ENCODE results near the gene TMEM258.

DNA sequence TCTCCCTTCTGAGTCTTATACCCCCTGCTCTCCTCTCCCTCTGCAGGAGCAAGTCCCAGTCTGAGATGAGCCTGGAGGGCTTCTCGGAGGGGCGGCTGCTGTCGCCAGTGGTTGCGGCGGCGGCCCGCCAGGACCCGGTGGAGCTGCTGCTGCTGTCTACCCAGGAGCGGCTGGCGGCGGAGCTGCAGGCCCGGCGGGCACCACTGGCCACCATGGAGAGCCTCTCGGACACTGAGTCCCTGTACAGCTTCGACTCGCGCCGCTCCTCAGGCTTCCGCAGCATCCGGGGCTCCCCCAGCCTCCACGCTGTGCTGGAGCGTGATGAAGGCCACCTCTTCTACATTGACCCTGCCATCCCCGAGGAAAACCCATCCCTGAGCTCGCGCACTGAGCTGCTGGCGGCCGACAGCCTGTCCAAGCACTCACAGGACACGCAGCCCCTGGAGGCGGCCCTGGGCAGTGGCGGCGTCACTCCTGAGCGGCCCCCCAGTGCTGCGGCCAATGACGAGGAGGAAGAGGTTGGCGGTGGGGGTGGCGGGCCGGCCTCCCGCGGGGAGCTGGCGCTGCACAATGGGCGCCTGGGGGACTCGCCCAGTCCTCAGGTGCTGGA is 48.8 kb downstream of the TMEM258 start:
- TF ChIP-seq, protein P1, sequence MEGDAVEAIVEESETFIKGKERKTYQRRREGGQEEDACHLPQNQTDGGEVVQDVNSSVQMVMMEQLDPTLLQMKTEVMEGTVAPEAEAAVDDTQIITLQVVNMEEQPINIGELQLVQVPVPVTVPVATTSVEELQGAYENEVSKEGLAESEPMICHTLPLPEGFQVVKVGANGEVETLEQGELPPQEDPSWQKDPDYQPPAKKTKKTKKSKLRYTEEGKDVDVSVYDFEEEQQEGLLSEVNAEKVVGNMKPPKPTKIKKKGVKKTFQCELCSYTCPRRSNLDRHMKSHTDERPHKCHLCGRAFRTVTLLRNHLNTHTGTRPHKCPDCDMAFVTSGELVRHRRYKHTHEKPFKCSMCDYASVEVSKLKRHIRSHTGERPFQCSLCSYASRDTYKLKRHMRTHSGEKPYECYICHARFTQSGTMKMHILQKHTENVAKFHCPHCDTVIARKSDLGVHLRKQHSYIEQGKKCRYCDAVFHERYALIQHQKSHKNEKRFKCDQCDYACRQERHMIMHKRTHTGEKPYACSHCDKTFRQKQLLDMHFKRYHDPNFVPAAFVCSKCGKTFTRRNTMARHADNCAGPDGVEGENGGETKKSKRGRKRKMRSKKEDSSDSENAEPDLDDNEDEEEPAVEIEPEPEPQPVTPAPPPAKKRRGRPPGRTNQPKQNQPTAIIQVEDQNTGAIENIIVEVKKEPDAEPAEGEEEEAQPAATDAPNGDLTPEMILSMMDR (IDR thresholded peaks at IDR 0.05) = no peak
- TF ChIP-seq POLR2A (IDR thresholded peaks at IDR 0.05) = no peak

All from body of pancreas (tissue), 4 donors.